Measurements from ENCODE around the gene PKHD1.

Gene PKHD1

DNA sequence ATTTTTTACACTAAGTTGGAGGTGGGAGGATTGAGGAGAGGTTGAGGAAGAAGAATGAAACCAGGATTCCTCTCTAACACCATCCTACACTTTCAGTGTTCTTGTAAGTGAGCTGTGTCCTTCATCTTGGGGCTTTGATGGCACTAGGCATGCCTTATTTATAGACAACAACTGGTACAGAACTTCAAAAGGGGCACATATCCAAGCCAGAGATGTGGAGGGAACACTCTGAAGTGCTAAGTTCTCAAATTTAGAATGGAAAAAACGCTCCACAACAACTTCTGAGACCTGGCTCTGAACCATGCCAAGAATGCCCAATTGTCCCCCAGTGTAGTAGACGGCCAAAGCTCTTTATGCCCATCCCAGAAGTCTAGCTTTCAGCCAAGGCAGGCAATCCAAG is 16.2 kb upstream of the PKHD1 start:
- DNase-seq (ENCODE audit: low read depth in 2 of 2), result no peak

GRCh38 chr6:52102405-52102804 is 15.0 kb upstream of the PKHD1 start:
- no peak for DNase-seq (ENCODE audit: low read depth in 2 of 2)

DNA sequence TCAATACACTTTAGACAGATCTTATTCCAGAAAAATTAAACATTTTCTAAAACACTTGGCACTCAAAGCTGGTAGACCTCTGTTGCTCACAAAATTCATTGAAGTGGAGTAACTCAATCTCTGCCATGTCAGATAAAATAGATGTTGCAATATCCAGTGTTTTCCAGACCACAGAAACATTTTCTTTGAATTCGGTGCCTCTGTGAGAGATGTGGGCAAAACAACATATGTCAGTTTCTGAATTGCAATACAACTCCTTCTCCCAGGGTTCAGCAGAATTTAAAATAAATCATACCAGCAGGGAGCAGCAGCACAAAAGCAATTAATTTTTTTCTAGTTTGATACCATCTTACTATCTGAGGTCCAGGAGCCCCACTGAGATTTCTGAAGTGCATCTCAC is 11.3 kb upstream of the PKHD1 start:
- no peak for DNase-seq (ENCODE audit: low read depth in 2 of 2)

- DNase-seq (ENCODE audit: low read depth in 2 of 2), result no peak
Observed at GRCh38 chr6:52089758-52090348, 2.4 kb upstream of the PKHD1 start.

- no peak for DNase-seq (ENCODE audit: low read depth in 2 of 2)
Observed at GRCh38 chr6:52086741-52087140, 672 bp downstream of the PKHD1 start.

GRCh38 chr6:52081237-52081636 is 6.2 kb downstream of the PKHD1 start:
- no peak for DNase-seq (ENCODE audit: low read depth in 2 of 2)

DNA sequence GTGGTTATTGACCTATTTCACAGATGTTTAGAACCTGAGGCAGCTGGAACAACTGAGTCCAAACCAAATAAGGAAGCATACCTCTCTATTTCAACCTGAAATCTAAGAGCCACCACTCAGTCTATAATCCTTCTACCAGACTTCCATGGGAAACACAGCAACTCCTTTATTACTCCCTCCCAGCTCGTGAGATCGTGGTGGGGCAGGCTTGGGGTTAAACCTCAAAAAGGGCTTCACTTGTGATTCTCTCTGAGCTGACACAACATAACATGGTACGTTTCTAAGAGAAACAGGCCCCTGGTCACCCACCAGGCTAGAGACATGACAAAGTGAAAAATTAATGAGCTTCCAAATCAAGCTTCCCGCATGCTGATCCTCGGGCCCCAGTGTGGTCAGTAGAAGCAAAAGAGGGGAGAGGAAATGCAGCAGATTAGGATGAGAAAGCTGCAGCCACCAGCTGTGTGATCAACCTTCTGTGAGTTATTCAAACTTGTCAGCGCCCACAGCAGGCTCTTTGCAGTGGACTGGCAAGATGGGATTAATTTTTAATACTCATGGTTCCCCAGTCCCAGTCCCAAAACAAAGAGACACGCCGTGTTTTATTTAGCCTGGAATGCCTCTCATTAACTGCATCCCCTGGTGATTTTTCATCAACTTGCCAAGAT is 9.3 kb downstream of the PKHD1 start:
- no peak for DNase-seq (ENCODE audit: low read depth in 2 of 2)

DNA sequence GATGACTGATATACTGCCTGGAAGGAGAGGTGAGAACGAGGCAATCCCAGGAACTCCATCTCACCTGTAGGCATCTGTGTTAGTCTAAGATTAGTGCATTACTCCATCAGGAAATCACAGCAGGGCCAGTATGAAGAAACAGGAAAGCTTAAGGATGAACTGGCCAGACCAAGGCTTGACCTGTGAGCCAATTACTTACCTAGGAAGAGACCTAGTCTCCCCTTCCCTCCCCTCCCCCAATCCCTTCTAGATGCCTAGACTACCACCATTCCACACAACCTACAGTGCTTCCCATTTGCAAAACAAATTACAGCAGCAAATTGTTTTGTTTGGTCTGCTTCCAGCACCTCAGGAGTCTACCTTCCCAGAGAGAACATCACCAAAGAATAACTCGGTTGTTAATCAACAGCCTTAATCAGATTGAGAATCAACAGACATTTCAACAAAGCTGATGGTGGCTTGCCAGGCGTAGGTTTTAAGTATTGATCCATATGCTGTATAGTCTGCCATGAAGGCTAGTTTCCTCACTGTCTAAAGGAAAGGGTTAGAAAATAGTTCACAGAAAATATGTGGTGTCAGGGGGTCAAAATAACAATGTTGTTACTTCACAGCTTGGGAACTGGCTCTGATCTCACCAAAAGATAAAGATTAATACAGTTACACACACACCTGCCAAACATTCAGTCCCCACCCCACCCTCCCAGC is 10.1 kb downstream of the PKHD1 start:
- DNase-seq (ENCODE audit: low read depth in 2 of 2), result no peak

DNA sequence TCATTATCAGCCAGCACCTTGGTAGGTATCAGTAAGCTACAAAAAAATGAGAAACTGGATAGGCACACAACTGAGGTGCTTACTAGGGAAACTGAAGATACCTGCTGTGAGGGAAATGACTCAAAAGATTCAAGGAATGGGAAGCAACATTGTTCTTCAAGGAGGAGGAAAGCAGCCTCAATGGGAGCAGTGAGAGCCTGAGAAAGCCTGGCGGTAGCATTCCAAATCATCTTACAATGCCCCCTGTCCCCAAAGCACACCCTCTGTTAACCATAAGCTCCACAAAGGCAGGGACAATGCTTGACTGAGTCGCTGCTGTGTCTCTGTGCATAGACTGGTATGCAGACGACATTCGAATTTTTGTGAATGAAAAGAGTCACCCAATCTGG is 10.6 kb downstream of the PKHD1 start:
- DNase-seq (ENCODE audit: low read depth in 2 of 2), result no peak

DNA sequence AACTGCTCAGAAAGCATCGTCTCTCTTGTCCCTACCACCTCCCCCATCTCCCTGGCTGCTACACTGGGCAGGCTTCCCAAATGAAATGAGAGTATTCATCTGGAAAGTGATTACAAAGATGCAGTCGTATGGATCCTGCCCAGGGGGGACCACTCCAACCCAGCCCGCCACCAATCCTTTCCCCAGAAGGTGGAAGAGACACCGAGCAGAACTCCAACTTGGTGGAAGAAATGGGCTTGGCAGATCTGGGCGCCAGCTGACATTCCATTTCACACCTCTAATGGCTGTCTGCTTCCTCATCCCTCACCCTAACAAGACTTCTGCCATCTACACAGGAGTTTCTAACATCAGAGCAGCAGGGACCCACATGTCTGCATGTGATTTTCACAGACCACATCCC is 12.7 kb downstream of the PKHD1 start:
- no peak for DNase-seq (ENCODE audit: low read depth in 2 of 2)

GRCh38 chr6:52074155-52074554 is 13.3 kb downstream of the PKHD1 start:
- no peak for DNase-seq (ENCODE audit: low read depth in 2 of 2)

GRCh38 chr6:52065621-52066020 is 21.8 kb downstream of the PKHD1 start:
- DNase-seq (ENCODE audit: low read depth in 2 of 2), result no peak

DNA sequence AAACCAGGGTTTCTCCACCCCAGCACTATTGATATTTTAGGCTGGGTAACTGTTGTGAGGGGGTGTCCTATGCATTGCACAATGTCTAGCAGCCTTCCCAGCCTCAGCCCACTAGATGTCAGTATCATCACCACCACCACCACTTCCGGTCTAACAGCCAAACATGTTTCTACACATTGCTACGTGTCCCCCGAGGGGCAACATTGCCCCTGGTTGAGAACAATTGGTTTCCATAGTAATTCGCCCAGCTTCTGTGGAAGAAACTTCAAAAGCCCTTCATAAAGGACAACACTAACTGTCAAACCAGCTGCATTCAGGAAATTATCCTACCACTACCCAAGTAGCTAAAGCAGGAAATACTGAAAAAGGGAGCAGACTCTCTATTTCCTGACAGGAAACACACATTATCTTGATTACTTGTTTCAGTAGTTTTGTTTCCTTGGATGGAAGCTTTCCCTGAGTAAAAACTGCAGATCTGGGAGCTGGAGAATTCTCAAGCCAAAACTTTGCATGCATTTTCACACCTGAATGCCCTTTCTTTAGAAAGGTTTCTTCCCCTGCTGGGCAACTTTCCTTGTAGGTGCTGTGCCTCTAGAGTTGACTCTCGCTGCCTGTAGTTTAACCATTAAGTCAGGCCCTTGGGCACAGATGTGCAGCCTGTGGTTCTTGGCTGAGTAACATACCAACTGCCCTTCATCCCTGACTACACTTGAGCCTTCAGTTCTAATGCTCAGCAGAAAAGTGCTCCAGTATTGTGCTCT is 23.6 kb downstream of the PKHD1 start:
- no peak for DNase-seq (ENCODE audit: low read depth in 2 of 2)

DNA sequence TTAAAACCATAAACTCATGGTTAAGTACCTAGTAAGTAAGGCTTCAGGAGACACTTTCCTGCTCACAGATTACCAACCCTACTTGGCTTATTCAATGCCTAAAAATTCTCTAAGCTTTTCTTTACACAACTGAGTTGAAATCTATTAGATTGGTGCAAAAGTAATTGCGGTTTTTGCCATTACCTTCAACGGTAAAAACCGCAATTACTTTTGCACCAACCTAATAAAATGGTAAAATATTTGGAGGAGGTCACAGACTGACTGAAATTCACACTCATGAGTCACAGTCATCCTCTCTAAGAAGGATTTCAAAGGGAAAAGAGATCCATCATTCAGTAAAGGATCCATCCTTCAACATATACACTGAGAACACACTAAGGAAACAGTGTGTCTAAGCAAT is 25.9 kb downstream of the PKHD1 start:
- DNase-seq (ENCODE audit: low read depth in 2 of 2), result no peak

GRCh38 chr6:52059821-52060220 is 27.6 kb downstream of the PKHD1 start:
- no peak for DNase-seq (ENCODE audit: low read depth in 2 of 2)

DNA sequence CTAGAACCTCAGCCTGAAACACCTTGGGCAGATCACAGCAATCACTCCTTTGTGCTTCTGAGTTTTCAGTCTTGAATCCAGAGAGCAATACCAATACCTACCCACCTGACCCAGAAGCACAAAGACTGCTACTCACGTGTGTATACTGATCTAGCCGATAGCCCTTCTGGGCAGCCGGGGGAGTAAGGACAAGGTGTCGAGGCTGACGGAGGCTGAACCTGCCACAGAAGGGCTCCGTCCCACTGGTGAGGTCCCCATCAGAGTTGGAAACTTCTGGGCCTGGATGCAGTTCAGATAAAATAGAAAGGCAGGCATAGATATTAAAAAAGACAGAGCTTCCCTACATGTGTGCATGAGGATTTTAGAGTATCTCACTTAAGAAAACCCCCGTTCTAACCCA is 32.0 kb downstream of the PKHD1 start:
- DNase-seq (ENCODE audit: low read depth in 2 of 2), result no peak

DNA sequence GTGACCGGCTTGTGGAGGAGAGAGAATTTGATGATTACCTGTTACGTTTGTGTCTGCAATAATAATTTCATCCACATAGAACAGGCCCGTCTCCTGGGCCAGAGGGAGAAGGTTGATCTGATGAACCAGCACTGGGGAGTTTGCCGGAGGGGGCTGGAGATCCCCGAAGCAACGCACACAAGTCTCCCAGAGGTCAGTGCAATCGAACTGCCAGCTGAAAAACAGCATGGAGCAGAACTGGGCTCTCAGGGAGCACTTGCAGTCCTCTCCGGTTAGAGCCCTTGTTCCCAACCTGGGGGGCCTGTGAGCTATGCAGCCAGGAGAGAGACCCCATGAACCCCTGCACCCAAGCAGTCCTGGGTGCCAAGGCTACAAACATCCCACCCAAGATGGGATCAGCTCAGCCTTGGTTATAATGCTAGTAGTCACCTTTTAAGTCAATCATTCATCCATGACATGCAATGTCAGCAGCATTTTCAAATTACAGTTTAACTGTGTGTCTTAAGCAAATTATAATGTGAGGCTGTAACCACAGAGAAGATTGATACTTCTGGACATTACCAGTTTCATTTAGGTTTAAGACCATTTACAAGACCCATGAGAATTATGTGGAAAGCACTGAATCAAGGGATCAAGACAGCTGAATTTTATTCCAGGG is 34.2 kb downstream of the PKHD1 start:
- DNase-seq (ENCODE audit: low read depth in 2 of 2), result no peak

DNA sequence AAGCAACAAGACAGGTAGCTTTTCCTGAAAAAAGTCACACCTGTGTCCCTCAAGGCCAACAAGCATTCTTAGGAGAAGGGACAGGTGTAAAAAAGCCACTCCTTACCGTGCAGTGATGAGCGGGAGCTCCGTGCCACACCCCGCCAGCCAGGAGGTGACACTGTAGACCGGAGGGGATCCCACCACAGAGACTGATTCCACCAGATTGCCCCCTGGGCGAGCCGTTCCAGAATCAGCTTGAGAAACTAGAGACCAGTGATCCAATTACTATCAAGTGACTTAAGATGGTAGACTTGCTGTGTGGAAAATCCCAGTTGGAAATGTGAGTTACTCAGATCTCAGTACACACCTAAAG is 37.4 kb downstream of the PKHD1 start:
- no peak for DNase-seq (ENCODE audit: low read depth in 2 of 2)

GRCh38 chr6:52049252-52050050 is 38.0 kb downstream of the PKHD1 start:
- no peak for DNase-seq (ENCODE audit: low read depth in 2 of 2)

- DNase-seq (ENCODE audit: low read depth in 2 of 2), result no peak
Observed at GRCh38 chr6:52046456-52046855, 41.0 kb downstream of the PKHD1 start.

- no peak for DNase-seq (ENCODE audit: low read depth in 2 of 2)
Observed at GRCh38 chr6:52045481-52045880, 41.9 kb downstream of the PKHD1 start.
